ENCODE results near the gene H19.

H19 gene

DNA sequence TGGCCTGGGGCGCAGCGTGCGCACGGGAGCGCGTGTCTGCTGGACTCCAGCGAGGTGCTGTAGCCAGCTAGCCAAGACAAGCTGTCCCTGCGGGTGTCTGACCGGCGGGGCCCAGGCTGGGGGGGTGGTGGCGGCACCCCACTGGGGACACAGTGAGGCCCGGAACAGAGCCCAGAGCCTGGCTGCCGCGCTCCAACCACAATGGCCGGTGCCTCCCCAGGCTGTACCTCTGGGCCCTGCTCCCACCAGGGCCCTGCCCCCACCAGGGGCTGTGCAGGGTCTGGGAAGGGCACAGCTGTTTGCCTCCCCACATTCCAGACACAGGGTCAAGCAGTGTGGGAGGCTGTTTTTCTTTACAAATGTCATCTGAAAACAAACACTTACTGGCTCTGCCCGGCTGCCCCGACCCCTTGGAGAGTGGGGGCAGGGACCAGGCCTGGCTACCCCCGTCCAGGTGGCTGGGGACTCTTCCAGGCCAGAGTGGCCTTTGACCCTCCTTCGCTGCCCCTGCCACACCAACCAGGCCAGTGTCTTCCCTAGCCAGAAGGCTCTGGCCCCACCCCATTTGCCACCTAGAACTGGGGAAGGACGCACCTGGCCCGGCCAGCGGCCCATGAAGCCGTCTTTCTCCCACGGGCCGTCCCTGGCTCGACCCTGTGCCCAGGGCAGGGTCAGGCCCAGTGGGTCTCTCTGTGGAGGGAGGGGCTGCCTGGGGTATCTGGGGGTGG is 14.6 kb downstream of the H19 start:
- Histone ChIP-seq H3K27ac (ENCODE audit: low read depth, low read length) (no peak overlapping the region), H3K4me3 (ENCODE audit: low read length) (no peak overlapping the region), H2BK5ac (ENCODE audit: low read length) (no peak overlapping the region), H3K4ac (ENCODE audit: low read depth, low read length) (no peak overlapping the region), H3K27me3 (ENCODE audit: insufficient read depth, low read length, poor library complexity) (no peaks in the 10 kb centered on the region), H2BK15ac (replicated peaks; ENCODE audit: low read depth) (no peak overlapping the region), H3K18ac (ENCODE audit: low read length) (no peak overlapping the region), H2AK5ac (ENCODE audit: low read length) (no peak overlapping the region), H3K4me2 (ENCODE audit: low read length) (no peak overlapping the region), H3K79me2 (ENCODE audit: control insufficient read depth, insufficient read depth, low read length) (no peaks in the 10 kb centered on the region), H4K8ac (ENCODE audit: low read depth, low read length) (no peak overlapping the region), H3K36me3 (ENCODE audit: control insufficient read depth, insufficient read depth, low read length) (no peaks in the 10 kb centered on the region), H2BK120ac (ENCODE audit: low read depth, low read length) (no peak overlapping the region), H4K5ac (ENCODE audit: low read length) (no peak overlapping the region), H3K23ac (ENCODE audit: low read length) (no peak overlapping the region), H3K4me1 (ENCODE audit: control insufficient read depth, low read depth, low read length) (no peaks in the 10 kb centered on the region), H3K79me1 (ENCODE audit: low read length) (no peaks in the 10 kb centered on the region), H3K9ac (ENCODE audit: low read length) (no peak overlapping the region), H3K56ac (ENCODE audit: low read length) (no peak overlapping the region)
- DNase-seq = no peak
- no CpG with 5 or more reads among the region's 26 CpGs for WGBS (ENCODE audit: extremely low coverage, insufficient coverage, low lambda C conversion rate)

DNA sequence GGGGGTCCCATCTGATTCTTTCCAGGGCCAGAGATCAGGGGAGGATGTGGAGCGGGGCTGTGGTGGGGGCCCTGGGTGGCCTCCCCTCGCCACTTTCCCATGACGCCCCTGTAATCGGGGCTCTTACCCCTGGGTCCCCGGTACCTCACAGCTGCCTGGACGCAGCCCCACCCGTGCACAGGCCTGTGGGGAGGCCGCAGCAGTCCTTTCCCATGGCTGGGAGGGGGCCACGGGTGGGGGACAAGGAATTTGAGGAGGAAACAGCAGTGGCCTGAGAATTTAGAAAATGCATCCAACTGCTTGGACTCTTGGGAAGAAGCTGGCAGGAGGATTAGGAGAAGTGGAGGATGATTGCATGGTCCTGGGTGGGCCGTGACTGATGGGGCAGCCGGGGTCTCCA is 18.0 kb downstream of the H19 start:
- Histone ChIP-seq H3K4me2 (ENCODE audit: low read length) (no peak overlapping the region), H2BK120ac (ENCODE audit: low read depth, low read length) (no peak overlapping the region), H3K9ac (ENCODE audit: low read length) (no peak overlapping the region), H3K36me3 (ENCODE audit: control insufficient read depth, insufficient read depth, low read length) (no peaks in the 10 kb centered on the region), H3K79me2 (ENCODE audit: control insufficient read depth, insufficient read depth, low read length) (no peaks in the 10 kb centered on the region), H4K8ac (ENCODE audit: low read depth, low read length) (no peak overlapping the region), H2AK5ac (ENCODE audit: low read length) (no peak overlapping the region), H4K5ac (ENCODE audit: low read length) (no peak overlapping the region), H3K56ac (ENCODE audit: low read length) (no peak overlapping the region), H3K4me1 (ENCODE audit: control insufficient read depth, low read depth, low read length) (no peaks in the 10 kb centered on the region), H3K27ac (ENCODE audit: low read depth, low read length) (no peak overlapping the region), H2BK5ac (ENCODE audit: low read length) (no peak overlapping the region), H3K4me3 (ENCODE audit: low read length) (no peak overlapping the region), H3K79me1 (ENCODE audit: low read length) (no peaks in the 10 kb centered on the region), H3K27me3 (ENCODE audit: insufficient read depth, low read length, poor library complexity) (no peaks in the 10 kb centered on the region), H3K4ac (ENCODE audit: low read depth, low read length) (no peak overlapping the region), H3K18ac (ENCODE audit: low read length) (no peak overlapping the region), H3K23ac (ENCODE audit: low read length) (no peak overlapping the region), H2BK15ac (replicated peaks; ENCODE audit: low read depth) (no peak overlapping the region)
- no CpG with 5 or more reads among the region's 11 CpGs for whole genome bisulfite sequencing (ENCODE audit: extremely low coverage, insufficient coverage, low lambda C conversion rate)
- no peak for DNase-seq

DNA sequence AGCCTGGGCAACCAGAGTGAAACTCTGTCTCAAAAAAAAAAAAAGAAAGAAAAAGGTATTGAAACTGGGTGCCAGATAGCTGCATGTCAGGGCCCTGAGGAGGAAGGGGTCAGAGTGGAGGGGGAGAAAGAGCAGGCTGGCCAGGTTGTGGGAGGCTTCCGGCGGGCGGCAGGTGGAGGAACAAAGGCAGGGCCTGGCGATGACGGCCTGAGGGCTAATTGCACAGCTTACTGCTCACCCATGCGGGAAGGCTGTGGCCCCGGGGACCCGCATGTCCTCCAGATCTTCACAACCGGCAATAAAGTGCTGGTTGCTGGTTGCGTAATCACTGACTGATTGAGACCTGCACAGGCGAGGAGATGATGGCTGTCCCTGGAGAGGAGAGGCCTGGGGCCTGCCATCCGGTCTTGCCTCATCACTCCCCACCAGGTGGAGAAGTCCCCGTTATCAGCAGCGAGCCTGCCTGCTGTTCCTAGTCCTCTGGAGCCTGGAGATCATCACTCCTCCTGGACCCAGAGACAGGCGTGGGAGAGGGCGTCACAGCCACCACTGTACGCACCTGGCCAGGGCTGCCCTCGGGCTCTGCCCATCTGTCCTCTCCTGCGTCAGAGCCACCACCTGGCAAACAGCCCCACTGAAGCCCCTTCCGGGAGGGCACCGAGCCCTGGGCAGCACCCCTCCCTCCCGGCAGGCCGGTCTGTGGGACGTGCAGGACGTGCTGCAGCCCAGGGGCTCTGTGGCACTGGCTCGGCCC is 18.7 kb downstream of the H19 start:
- H2BK15ac ChIP-seq (replicated peaks; ENCODE audit: low read depth) = no peak overlapping the region
- no peaks in the 10 kb centered on the region for H3K36me3 ChIP-seq (ENCODE audit: control insufficient read depth, insufficient read depth, low read length)
- H3K4me3 ChIP-seq (ENCODE audit: low read length) = no peak overlapping the region
- H3K4me1 ChIP-seq (ENCODE audit: control insufficient read depth, low read depth, low read length) = no peaks in the 10 kb centered on the region
- H3K27me3 ChIP-seq (ENCODE audit: insufficient read depth, low read length, poor library complexity) = no peaks in the 10 kb centered on the region
- DNase-seq = no peak
- H3K27ac ChIP-seq (ENCODE audit: low read depth, low read length) = no peak overlapping the region
- no peak overlapping the region for H3K23ac ChIP-seq (ENCODE audit: low read length)
- no peak overlapping the region for H3K56ac ChIP-seq (ENCODE audit: low read length)
- H3K18ac ChIP-seq (ENCODE audit: low read length) = no peak overlapping the region
- no peak overlapping the region for H3K9ac ChIP-seq (ENCODE audit: low read length)
- no peak overlapping the region for H4K8ac ChIP-seq (ENCODE audit: low read depth, low read length)
- no CpG with 5 or more reads among the region's 26 CpGs for WGBS (ENCODE audit: extremely low coverage, insufficient coverage, low lambda C conversion rate)
- no peak overlapping the region for H4K5ac ChIP-seq (ENCODE audit: low read length)
- H3K79me1 ChIP-seq (ENCODE audit: low read length) = no peaks in the 10 kb centered on the region
- H2AK5ac ChIP-seq (ENCODE audit: low read length) = no peak overlapping the region
- no peak overlapping the region for H3K4me2 ChIP-seq (ENCODE audit: low read length)
- no peak overlapping the region for H2BK5ac ChIP-seq (ENCODE audit: low read length)
- no peak overlapping the region for H3K4ac ChIP-seq (ENCODE audit: low read depth, low read length)
- no peaks in the 10 kb centered on the region for H3K79me2 ChIP-seq (ENCODE audit: control insufficient read depth, insufficient read depth, low read length)
- no peak overlapping the region for H2BK120ac ChIP-seq (ENCODE audit: low read depth, low read length)

DNA sequence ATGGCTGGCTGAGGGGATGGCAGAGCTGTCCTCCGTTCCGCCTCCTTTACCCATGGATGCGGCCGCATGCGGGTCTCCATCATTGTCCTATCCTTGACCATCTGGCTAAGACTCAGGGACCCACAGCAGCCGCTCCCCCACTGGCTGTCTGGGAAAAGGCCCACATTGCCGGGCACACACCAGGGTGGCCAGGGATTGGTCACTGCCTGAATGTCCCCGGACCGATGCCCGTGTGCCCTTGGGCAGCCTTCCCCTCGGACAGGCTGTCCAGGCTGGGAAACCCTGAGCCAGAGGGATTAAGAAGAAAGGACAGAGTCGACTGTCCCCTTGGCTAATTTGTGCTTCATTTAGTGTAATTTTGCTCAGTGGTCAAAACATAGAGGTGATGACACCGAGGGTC is 22.5 kb downstream of the H19 start:
- no peaks in the 10 kb centered on the region for H3K4me1 ChIP-seq (ENCODE audit: control insufficient read depth, low read depth, low read length)
- no peak overlapping the region for H3K56ac ChIP-seq (ENCODE audit: low read length)
- no peak overlapping the region for H2BK15ac ChIP-seq (replicated peaks; ENCODE audit: low read depth)
- no CpG with 5 or more reads among the region's 13 CpGs for WGBS (ENCODE audit: extremely low coverage, insufficient coverage, low lambda C conversion rate)
- no peak overlapping the region for H4K5ac ChIP-seq (ENCODE audit: low read length)
- H4K8ac ChIP-seq (ENCODE audit: low read depth, low read length) = no peak overlapping the region
- no peak overlapping the region for H3K4me3 ChIP-seq (ENCODE audit: low read length)
- H3K79me2 ChIP-seq (ENCODE audit: control insufficient read depth, insufficient read depth, low read length) = no peaks in the 10 kb centered on the region
- H2AK5ac ChIP-seq (ENCODE audit: low read length) = no peak overlapping the region
- no peak overlapping the region for H2BK5ac ChIP-seq (ENCODE audit: low read length)
- H3K79me1 ChIP-seq (ENCODE audit: low read length) = no peaks in the 10 kb centered on the region
- no peak overlapping the region for H2BK120ac ChIP-seq (ENCODE audit: low read depth, low read length)
- no peak for DNase-seq
- no peak overlapping the region for H3K27ac ChIP-seq (ENCODE audit: low read depth, low read length)
- no peak overlapping the region for H3K18ac ChIP-seq (ENCODE audit: low read length)
- no peak overlapping the region for H3K4me2 ChIP-seq (ENCODE audit: low read length)
- H3K9ac ChIP-seq (ENCODE audit: low read length) = no peak overlapping the region
- H3K36me3 ChIP-seq (ENCODE audit: control insufficient read depth, insufficient read depth, low read length) = no peaks in the 10 kb centered on the region
- no peak overlapping the region for H3K4ac ChIP-seq (ENCODE audit: low read depth, low read length)
- H3K27me3 ChIP-seq (ENCODE audit: insufficient read depth, low read length, poor library complexity) = no peaks in the 10 kb centered on the region
- H3K23ac ChIP-seq (ENCODE audit: low read length) = no peak overlapping the region

DNA sequence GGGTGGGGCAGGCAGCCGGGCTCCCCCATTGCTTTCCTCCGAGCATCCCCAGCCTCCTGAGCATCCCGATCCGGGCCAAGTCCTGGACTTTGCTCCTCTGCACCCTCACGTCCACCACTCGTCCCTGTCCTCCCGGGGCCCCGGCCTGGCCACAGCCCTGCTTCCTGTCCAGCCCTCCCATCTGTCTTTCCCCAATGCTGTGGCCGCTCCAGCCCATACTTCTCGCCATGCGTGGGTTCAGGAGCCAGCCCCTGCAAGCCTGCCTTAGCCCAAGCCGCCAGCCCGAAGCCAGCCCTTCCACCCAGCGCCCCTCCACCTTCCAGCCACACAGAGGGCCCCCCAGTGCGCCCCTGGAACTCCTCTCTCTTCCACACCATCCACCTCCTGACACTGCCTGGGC is 26.7 kb downstream of the H19 start:
- WGBS (ENCODE audit: extremely low coverage, insufficient coverage, low lambda C conversion rate) = no CpG with 5 or more reads among the region's 15 CpGs
- Histone ChIP-seq H3K18ac (ENCODE audit: low read length) (no peak overlapping the region), H4K8ac (ENCODE audit: low read depth, low read length) (no peak overlapping the region), H2BK15ac (replicated peaks; ENCODE audit: low read depth) (no peak overlapping the region), H4K5ac (ENCODE audit: low read length) (no peak overlapping the region), H3K4me1 (ENCODE audit: control insufficient read depth, low read depth, low read length) (no peaks in the 10 kb centered on the region), H2BK120ac (ENCODE audit: low read depth, low read length) (no peak overlapping the region), H3K4me3 (ENCODE audit: low read length) (no peak overlapping the region), H3K27me3 (ENCODE audit: insufficient read depth, low read length, poor library complexity) (no peaks in the 10 kb centered on the region), H3K36me3 (ENCODE audit: control insufficient read depth, insufficient read depth, low read length) (no peaks in the 10 kb centered on the region), H3K23ac (ENCODE audit: low read length) (no peak overlapping the region), H3K4me2 (ENCODE audit: low read length) (no peak overlapping the region), H3K4ac (ENCODE audit: low read depth, low read length) (no peak overlapping the region), H2AK5ac (ENCODE audit: low read length) (no peak overlapping the region), H3K79me2 (ENCODE audit: control insufficient read depth, insufficient read depth, low read length) (no peaks in the 10 kb centered on the region), H3K79me1 (ENCODE audit: low read length) (no peaks in the 10 kb centered on the region), H3K9ac (ENCODE audit: low read length) (no peak overlapping the region), H3K56ac (ENCODE audit: low read length) (no peak overlapping the region), H3K27ac (ENCODE audit: low read depth, low read length) (no peak overlapping the region), H2BK5ac (ENCODE audit: low read length) (no peak overlapping the region)
- DNase-seq = no peak

Data from mesendoderm (in vitro differentiated cells).